GM12873 (cell line): Measurements from ENCODE around the gene GPATCH3.

Source experiments
- CTCF ChIP-seq: IDR thresholded peaks from 2 replicates; pipeline ENCODE4 v1.5.1; 2012; ENCODE audit warnings: low read depth, mild to moderate bottlenecking, moderate library complexity, low read length, control low read depth; ENCODE audit not compliant: insufficient read depth; ENCODE audit errors: missing control alignments

GPATCH3 gene

GRCh38 chr1:26922901-26923300 is 22.6 kb upstream of the GPATCH3 start:
- no peak for TF ChIP-seq CTCF

GRCh38 chr1:26922431-26922729 is 22.1 kb upstream of the GPATCH3 start:
- TF ChIP-seq CTCF: no peak

GRCh38 chr1:26921540-26922430 is 21.5 kb upstream of the GPATCH3 start, which contains the start of gene NUDC:
Gene NUDC (plus strand): TSS chr1:26921743. CDS start chr1:26921849, 106 bp downstream.
- no peak for TF ChIP-seq CTCF

- TF ChIP-seq CTCF: no peak
Measured at GRCh38 chr1:26921126-26921539, 20.9 kb upstream of the GPATCH3 start.

- TF ChIP-seq CTCF: no peak
Measured at GRCh38 chr1:26915204-26915842, 15.1 kb upstream of the GPATCH3 start.

- TF ChIP-seq CTCF: no peak
Measured at GRCh38 chr1:26913754-26914619, 13.7 kb upstream of the GPATCH3 start, which contains the start of gene NR0B2. Gene NR0B2 (minus strand): TSS chr1:26913975. CDS start chr1:26913940, 35 bp downstream.

- no peak for TF ChIP-seq CTCF
Measured at GRCh38 chr1:26913389-26913753, 13.1 kb upstream of the GPATCH3 start.
